HG03039 (cell line): ENCODE measurements around the gene KCNIP4.

Experiments used
- ATAC-seq: cut with Tn5 transposase; IDR thresholded peaks from one replicate; pipeline ENCODE4 v1.9.1; 2021; ENCODE audit warnings: mild to moderate bottlenecking, moderate library complexity; ENCODE audit not compliant: unreplicated experiment

Gene KCNIP4

GRCh38 chr4:21476757-21477156, 471.8 kb downstream of the KCNIP4 start:
- no peak for ATAC-seq

GRCh38 chr4:21474195-21474594, 474.4 kb downstream of the KCNIP4 start:
- no peak for ATAC-seq

- ATAC-seq: no peak
These were observed 478.0 kb downstream of the KCNIP4 start for GRCh38 chr4:21470535-21470934.

- ATAC-seq: no peak
These were observed 478.9 kb downstream of the KCNIP4 start for GRCh38 chr4:21469438-21470300.

- no peak for ATAC-seq
These were observed 481.0 kb downstream of the KCNIP4 start for GRCh38 chr4:21467551-21467950.

- ATAC-seq: no peak
These were observed 491.3 kb downstream of the KCNIP4 start for GRCh38 chr4:21457086-21457840.

- no peak for ATAC-seq
These were observed 493.7 kb downstream of the KCNIP4 start for GRCh38 chr4:21454831-21455230.

- ATAC-seq: no peak
These were observed 494.4 kb downstream of the KCNIP4 start for GRCh38 chr4:21454201-21454600.

- ATAC-seq: no peak
These were observed 495.6 kb downstream of the KCNIP4 start for GRCh38 chr4:21452931-21453330.

GRCh38 chr4:21451032-21451431, 497.5 kb downstream of the KCNIP4 start:
- no peak for ATAC-seq

- no peak for ATAC-seq
These were observed 498.2 kb downstream of the KCNIP4 start for GRCh38 chr4:21450331-21450730.

GRCh38 chr4:21447301-21448054, 501.1 kb downstream of the KCNIP4 start:
- no peak for ATAC-seq

GRCh38 chr4:21420166-21420565, 528.4 kb downstream of the KCNIP4 start:
- no peak for ATAC-seq

GRCh38 chr4:21415728-21416127, 532.8 kb downstream of the KCNIP4 start:
- no peak for ATAC-seq

- ATAC-seq: no peak
These were observed 534.7 kb downstream of the KCNIP4 start for GRCh38 chr4:21413807-21414370.

GRCh38 chr4:21411086-21411485, 537.5 kb downstream of the KCNIP4 start:
- ATAC-seq: no peak

- no peak for ATAC-seq
These were observed 538.2 kb downstream of the KCNIP4 start for GRCh38 chr4:21410372-21410771.

GRCh38 chr4:21387683-21388082, 560.9 kb downstream of the KCNIP4 start:
- ATAC-seq: no peak

GRCh38 chr4:21386166-21386780, 562.3 kb downstream of the KCNIP4 start:
- no peak for ATAC-seq

GRCh38 chr4:21385706-21386105, 562.9 kb downstream of the KCNIP4 start:
- no peak for ATAC-seq

GRCh38 chr4:21384609-21385008, 564.0 kb downstream of the KCNIP4 start:
- ATAC-seq: no peak
